ENCODE results near the gene TOP2A.

Gene TOP2A

GRCh38 chr17:40427002-40427491 lies 9.4 kb upstream of the TOP2A start:
- no peak overlapping the region for H3K4me3 ChIP-seq (ENCODE audit: low read depth, low read length)
- TF ChIP-seq CTCF (IDR thresholded peaks at IDR 0.05; ENCODE audit: low read depth, low read length, missing control alignments): no peak
- no peak for DNase-seq (ENCODE audit: low read depth)

GRCh38 chr17:40425741-40426140 lies 8.0 kb upstream of the TOP2A start:
- H3K4me3 ChIP-seq (ENCODE audit: low read depth, low read length): no peak overlapping the region
- no peak for DNase-seq (ENCODE audit: low read depth)
- TF ChIP-seq CTCF (IDR thresholded peaks at IDR 0.05; ENCODE audit: low read depth, low read length, missing control alignments): no peak

GRCh38 chr17:40422990-40423633 lies 5.4 kb upstream of the TOP2A start:
- no peak overlapping the region for H3K4me3 ChIP-seq (ENCODE audit: low read depth, low read length)
- no peak for DNase-seq (ENCODE audit: low read depth)

GRCh38 chr17:40419559-40420331 lies 2.0 kb upstream of the TOP2A start:
- no peak for DNase-seq (ENCODE audit: low read depth)
- no peak for TF ChIP-seq CTCF (IDR thresholded peaks at IDR 0.05; ENCODE audit: low read depth, low read length, missing control alignments)
- H3K4me3 ChIP-seq (ENCODE audit: low read depth, low read length): no peak overlapping the region

More at GRCh38 chr17:40422990-40423633, 5.4 kb upstream of the TOP2A start:
- TF ChIP-seq CTCF (IDR thresholded peaks at IDR 0.05; ENCODE audit: low read depth, low read length, missing control alignments): no peak

- H3K4me3 ChIP-seq (ENCODE audit: low read depth, low read length): peak overlapping the region; percentile 56
- no peak for DNase-seq (ENCODE audit: low read depth)
- TF ChIP-seq CTCF (IDR thresholded peaks at IDR 0.05; ENCODE audit: low read depth, low read length, missing control alignments): no peak
Measured at GRCh38 chr17:40418428-40418706, 671 bp upstream of the TOP2A start.

GRCh38 chr17:40417258-40417608 lies 463 bp downstream of the TOP2A start:
- no peak for TF ChIP-seq CTCF (IDR thresholded peaks at IDR 0.05; ENCODE audit: low read depth, low read length, missing control alignments)
- DNase-seq (ENCODE audit: low read depth): no peak
- H3K4me3 ChIP-seq (ENCODE audit: low read depth, low read length): peak overlapping the region; percentile 73

- no peak for TF ChIP-seq CTCF (IDR thresholded peaks at IDR 0.05; ENCODE audit: low read depth, low read length, missing control alignments)
- peak overlapping the region; percentile 73 for H3K4me3 ChIP-seq (ENCODE audit: low read depth, low read length)
- DNase-seq (ENCODE audit: low read depth): no peak
Measured at GRCh38 chr17:40416671-40417070, 1.0 kb downstream of the TOP2A start.
